ENCODE results near the gene SLC10A7.

GRCh38 chr4:146513548-146513947, 8.2 kb downstream of the SLC10A7 start:
- TF ChIP-seq POLR2AphosphoS5 (IDR thresholded peaks at IDR 0.05) (no peak), POLR2A (IDR thresholded peaks at IDR 0.05) (no peak), CTCF (IDR thresholded peaks at IDR 0.05) (no peak), EP300 (IDR thresholded peaks at IDR 0.05; ENCODE audit: low read depth) (no peak)
